Measurements from ENCODE around the gene KLK3. TPM values are rescaled to one million over a fixed set of nuclear protein-coding genes. Genes with fewer than 3 reads are reported as not detected.

Gene KLK3
- total RNA-seq, 1 donor, result not detected

- no peak overlapping the region for H3K4me3 ChIP-seq (ENCODE audit: low read depth, low read length)
- no peak for TF ChIP-seq CTCF (IDR thresholded peaks at IDR 0.05; ENCODE audit: insufficient read depth, low read length)
- DNase-seq (ENCODE audit: low read depth), result no peak
Measured at GRCh38 chr19:50908336-50908735, 53.6 kb downstream of the KLK3 start.

- TF ChIP-seq CTCF (IDR thresholded peaks at IDR 0.05; ENCODE audit: insufficient read depth, low read length), result no peak
- H3K4me3 ChIP-seq (ENCODE audit: low read depth, low read length), result no peak overlapping the region
- DNase-seq (ENCODE audit: low read depth), result no peak
Measured at GRCh38 chr19:50909240-50910070, 54.7 kb downstream of the KLK3 start.

Other genes starting within 250 kb of the KLK3 start
- 0.09 TPM in 1 of 2 replicates, not detected in the other for gene SYT3, start 215.0 kb upstream of the KLK3 start, total RNA-seq (ENCODE audit: low replicate concordance)
- gene C19orf81, start 205.5 kb upstream of the KLK3 start, total RNA-seq (ENCODE audit: low replicate concordance), result not detected in 2 replicates
- gene SHANK1, start 135.1 kb upstream of the KLK3 start, total RNA-seq (ENCODE audit: low replicate concordance), result 2.6 and 4.2 TPM in 2 replicates
- gene CLEC11A, start 131.6 kb upstream of the KLK3 start, total RNA-seq (ENCODE audit: low replicate concordance), result 21.8 and 71.8 TPM in 2 replicates
- gene GPR32, start 84.5 kb upstream of the KLK3 start, total RNA-seq (ENCODE audit: low replicate concordance), result not detected in 2 replicates
- gene ACP4, start 64.5 kb upstream of the KLK3 start, total RNA-seq (ENCODE audit: low replicate concordance), result not detected in 2 replicates
- not detected in 2 replicates for gene KLK1, start 31.1 kb upstream of the KLK3 start, total RNA-seq (ENCODE audit: low replicate concordance)
- gene KLK15, start 21.3 kb upstream of the KLK3 start, total RNA-seq (ENCODE audit: low replicate concordance), result not detected in 2 replicates
- gene KLK2, start 18.5 kb downstream of the KLK3 start, total RNA-seq (ENCODE audit: low replicate concordance), result not detected in 2 replicates
- not detected in 2 replicates for gene KLK4, start 56.5 kb downstream of the KLK3 start, total RNA-seq (ENCODE audit: low replicate concordance)
- 0.99 TPM in 1 of 2 replicates, not detected in the other for gene KLK5, start 98.1 kb downstream of the KLK3 start, total RNA-seq (ENCODE audit: low replicate concordance)
- gene KLK6, start 114.7 kb downstream of the KLK3 start, total RNA-seq (ENCODE audit: low replicate concordance), result not detected in 2 replicates
- gene KLK7, start 129.0 kb downstream of the KLK3 start, total RNA-seq (ENCODE audit: low replicate concordance), result 0.18 TPM in 1 of 2 replicates, not detected in the other
- not detected in 2 replicates for gene KLK8, start 146.7 kb downstream of the KLK3 start, total RNA-seq (ENCODE audit: low replicate concordance)
- gene KLK10, start 164.8 kb downstream of the KLK3 start, total RNA-seq (ENCODE audit: low replicate concordance), result 0.27 TPM in 1 of 2 replicates, not detected in the other
- gene KLK11, start 171.7 kb downstream of the KLK3 start, total RNA-seq (ENCODE audit: low replicate concordance), result not detected in 2 replicates
- not detected in 2 replicates for gene KLK12, start 180.1 kb downstream of the KLK3 start, total RNA-seq (ENCODE audit: low replicate concordance)
- gene KLK13, start 210.2 kb downstream of the KLK3 start, total RNA-seq (ENCODE audit: low replicate concordance), result not detected in 2 replicates
- not detected in 2 replicates for gene KLK14, start 228.0 kb downstream of the KLK3 start, total RNA-seq (ENCODE audit: low replicate concordance)

All from fibroblast of the aortic adventitia (primary cell).